OCI-LY1 (cell line): ENCODE data around the gene CARD19.

Experiments used
- CTCF ChIP-seq: fragments of 200-600 bp; sonication (generic), shearing (Covaris generic); IDR thresholded peaks from 2 replicates; pipeline ENCODE4 v1.5.1; 2017; ENCODE audit warnings: mild to moderate bottlenecking, antibody characterized with exemption, low read length, moderate library complexity, mixed read lengths
- EZH2 ChIP-seq: fragments of 200-600 bp; sonication (generic), shearing (Covaris generic); IDR thresholded peaks from 2 replicates; pipeline ENCODE4 v1.8.0; 2017; ENCODE audit warnings: borderline replicate concordance, mixed run types, mild to moderate bottlenecking, antibody characterized with exemption, low read length, moderate library complexity, mixed read lengths

- TF ChIP-seq EZH2 (no peak), CTCF (no peak)
Measured at GRCh38 chr9:93097511-93098201, 1.6 kb downstream of the CARD19 start.
